SH-SY5Y (cell line): ENCODE results near the gene INTS12.

ENCODE experiments used
- GATA2 ChIP-seq: IDR thresholded peaks from 2 replicates; pipeline ENCODE4 v1.6.1; 2011; ENCODE audit warnings: mild to moderate bottlenecking, low read depth, low read length
- GATA3 ChIP-seq: IDR thresholded peaks from 2 replicates; pipeline ENCODE4 v1.6.1; 2011; ENCODE audit warnings: low read depth, mild to moderate bottlenecking, low read length, moderate library complexity

GRCh38 chr4:105707782-105708180 lies 708 bp downstream of the INTS12 start:
- no peak for TF ChIP-seq GATA3
- TF ChIP-seq GATA2: no peak
